Measurements from ENCODE around the gene ASTL. TPM values are rescaled to one million over a fixed set of nuclear protein-coding genes. Genes with fewer than 3 reads are reported as not detected.

ASTL gene
- total RNA-seq, 1 donor from 2014 or later, result not detected

GRCh38 chr2:96146881-96147592, 8.7 kb upstream of the ASTL start:
- intact Hi-C loops (cut with micrococcal nuclease), result loop anchor here (1.0 to 10.0 kb wide), 4 partner anchors 30 to 340 kb away; partner anchors contain the start of gene ITPRIPL1

- intact Hi-C loops (cut with micrococcal nuclease), result loop anchor here (1.0 to 10.0 kb wide), 4 partner anchors 29 to 341 kb away; partner anchors contain the start of gene ITPRIPL1
These were observed 8.0 kb upstream of the ASTL start for GRCh38 chr2:96146153-96146880.

- intact Hi-C loops (cut with micrococcal nuclease), result loop anchor here (1.0 to 10.0 kb wide), 8 partner anchors 19 to 392 kb away; partner anchors contain the start of genes CIAO1, ITPRIPL1 and STARD7
These were observed 7.5 kb upstream of the ASTL start for GRCh38 chr2:96145848-96146152.

GRCh38 chr2:96145036-96145847, 6.9 kb upstream of the ASTL start, which contains the start of gene DUSP2:
Gene DUSP2, minus strand, starts transcription at chr2:96145440. Its CDS starts 86 bp downstream, at chr2:96145354.
- intact Hi-C loops (cut with micrococcal nuclease), result loop anchor here (1.0 to 10.0 kb wide), 7 partner anchors 19 to 392 kb away; partner anchors contain the start of genes CIAO1, ITPRIPL1 and STARD7

GRCh38 chr2:96144481-96145035, 6.3 kb upstream of the ASTL start:
- intact Hi-C loops (cut with micrococcal nuclease), result loop anchor here (1.0 to 10.0 kb wide), 7 partner anchors 20 to 393 kb away; partner anchors contain the start of genes CIAO1, ITPRIPL1 and STARD7

- intact Hi-C loops (cut with micrococcal nuclease), result loop anchor here (10.0 kb wide), 1 partner anchor 181 kb away; the partner anchor contains the start of gene ITPRIPL1
These were observed 5.7 kb upstream of the ASTL start for GRCh38 chr2:96143848-96144480.

GRCh38 chr2:96143231-96143847, 5.0 kb upstream of the ASTL start:
- intact Hi-C loops (cut with micrococcal nuclease), result loop anchor here (10.0 kb wide), 1 partner anchor 181 kb away; the partner anchor contains the start of gene ITPRIPL1

- intact Hi-C loops (cut with micrococcal nuclease), result loop anchor here (10.0 kb wide), 1 partner anchor 182 kb away; the partner anchor contains the start of gene ITPRIPL1
These were observed 4.2 kb upstream of the ASTL start for GRCh38 chr2:96142217-96143113.

- intact Hi-C loops (cut with micrococcal nuclease), result loop anchor here (10.0 kb wide), 1 partner anchor 183 kb away; the partner anchor contains the start of gene ITPRIPL1
These were observed 3.3 kb upstream of the ASTL start for GRCh38 chr2:96141624-96141967.

- intact Hi-C loops (cut with micrococcal nuclease), result loop anchor here (10.0 kb wide), 1 partner anchor 184 kb away; the partner anchor contains the start of gene ITPRIPL1
These were observed 2.8 kb upstream of the ASTL start for GRCh38 chr2:96140941-96141623.

GRCh38 chr2:96139181-96139758, 968 bp upstream of the ASTL start:
- intact Hi-C loops (cut with micrococcal nuclease), result no loop called here

- intact Hi-C loops (cut with micrococcal nuclease), result loop anchor here (1.0 kb wide), 1 partner anchor 37 kb away; no protein-coding TSS in a partner anchor
These were observed 752 bp downstream of the ASTL start for GRCh38 chr2:96137321-96138178.

- intact Hi-C loops (cut with micrococcal nuclease), result no loop called here
These were observed 2.1 kb downstream of the ASTL start for GRCh38 chr2:96136129-96136720.

- intact Hi-C loops (cut with micrococcal nuclease), result no loop called here
These were observed 2.7 kb downstream of the ASTL start for GRCh38 chr2:96135621-96136020.

- intact Hi-C loops (cut with micrococcal nuclease), result no loop called here
These were observed 3.1 kb downstream of the ASTL start for GRCh38 chr2:96135171-96135570.

GRCh38 chr2:96134421-96134820, 3.9 kb downstream of the ASTL start:
- intact Hi-C loops (cut with micrococcal nuclease), result no loop called here

Data from T-helper 2 cell treated with Interferon-gamma antibody and Interleukin-4, amounts not matched to agents 100 ng/mL and 5 ng/mL, for 36 hours (primary cell).